ENCODE data around the gene AZU1.

Gene AZU1

GRCh38 chr19:803099-803561 is 24.5 kb upstream of the AZU1 start:
- no peak overlapping the region for H3K4me3 ChIP-seq (ENCODE audit: low read depth, low read length)
- no peak for TF ChIP-seq CTCF (IDR thresholded peaks at IDR 0.05; ENCODE audit: borderline replicate concordance, insufficient read depth, low read depth, low read length)

GRCh38 chr19:803686-804418 is 23.8 kb upstream of the AZU1 start:
- H3K4me3 ChIP-seq (ENCODE audit: low read depth, low read length) = no peak overlapping the region
- TF ChIP-seq CTCF (IDR thresholded peaks at IDR 0.05; ENCODE audit: borderline replicate concordance, insufficient read depth, low read depth, low read length) = no peak

- TF ChIP-seq CTCF (IDR thresholded peaks at IDR 0.05; ENCODE audit: borderline replicate concordance, insufficient read depth, low read depth, low read length) = no peak
These were observed 23.0 kb upstream of the AZU1 start for GRCh38 chr19:804419-805165.

GRCh38 chr19:805166-805551 is 22.5 kb upstream of the AZU1 start:
- H3K4me3 ChIP-seq (ENCODE audit: low read depth, low read length) = no peak overlapping the region
- TF ChIP-seq CTCF (IDR thresholded peaks at IDR 0.05; ENCODE audit: borderline replicate concordance, insufficient read depth, low read depth, low read length) = no peak

More at GRCh38 chr19:804419-805165, 23.0 kb upstream of the AZU1 start:
- no peak overlapping the region for H3K4me3 ChIP-seq (ENCODE audit: low read depth, low read length)

- no peak for TF ChIP-seq CTCF (IDR thresholded peaks at IDR 0.05; ENCODE audit: borderline replicate concordance, insufficient read depth, low read depth, low read length)
- no peak overlapping the region for H3K4me3 ChIP-seq (ENCODE audit: low read depth, low read length)
These were observed 21.8 kb upstream of the AZU1 start for GRCh38 chr19:805600-806550.

- TF ChIP-seq CTCF (IDR thresholded peaks at IDR 0.05; ENCODE audit: borderline replicate concordance, insufficient read depth, low read depth, low read length) = no peak
- no peak overlapping the region for H3K4me3 ChIP-seq (ENCODE audit: low read depth, low read length)
These were observed 20.7 kb upstream of the AZU1 start for GRCh38 chr19:806815-807421.

All from GM12875 (cell line).